Activated gamma-delta T cell (primary cell): Measurements from ENCODE around the gene MAP2K3.

Source experiments
- DNase-seq: peaks from one replicate; lab custom pipeline; 2025; lab: John Stamatoyannopoulos, UW

MAP2K3 gene

DNA sequence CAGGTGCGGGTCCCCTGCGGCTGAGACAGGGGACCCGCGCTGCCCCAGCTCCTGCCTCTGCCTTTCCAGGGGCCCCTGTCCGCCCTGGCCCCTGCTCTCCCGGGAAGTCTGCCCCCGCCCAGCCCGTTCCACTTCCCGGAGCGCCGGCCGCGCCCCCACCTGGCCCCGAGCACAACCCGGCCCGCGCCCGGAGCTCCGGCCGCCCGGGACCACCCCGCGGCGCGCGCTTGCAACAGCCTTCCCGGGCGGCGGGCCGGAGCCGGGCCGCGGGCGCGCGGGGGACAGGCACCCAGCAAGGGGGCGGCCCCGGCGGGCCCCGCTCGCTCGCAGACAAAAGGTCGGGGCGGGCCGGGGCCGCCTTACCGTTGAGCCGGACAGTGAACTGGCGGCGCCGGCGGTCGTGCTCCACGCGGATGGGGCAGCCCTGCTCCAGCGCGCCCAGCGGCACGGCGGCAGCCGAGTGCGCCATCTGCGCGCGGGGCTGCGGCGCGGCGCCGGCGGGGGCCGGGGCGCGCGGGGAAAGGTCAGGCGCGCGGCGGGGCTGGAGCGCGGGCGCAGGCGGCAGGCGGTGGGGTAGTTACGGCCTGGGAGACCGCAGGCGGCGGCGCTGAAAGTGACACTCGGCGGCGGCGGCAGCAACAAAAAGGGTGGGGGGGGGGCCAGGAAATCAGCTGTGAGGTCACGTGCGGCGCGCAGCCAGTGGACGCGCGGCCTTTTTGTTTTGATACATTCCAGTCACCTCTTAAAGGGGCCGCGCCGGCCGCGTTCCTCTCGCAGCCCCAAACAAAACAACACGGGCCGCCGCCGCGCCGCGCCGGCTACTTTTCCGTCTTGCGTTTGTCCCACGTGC, 31.5 kb upstream of the MAP2K3 start, which contains the start of gene NATD1:
Gene NATD1, minus strand, starts transcription at position 615 of the 850 bp plus-strand sequence. Its CDS starts 146 bp downstream, at position 469.
- DNase-seq, result peak; percentile 78

DNA sequence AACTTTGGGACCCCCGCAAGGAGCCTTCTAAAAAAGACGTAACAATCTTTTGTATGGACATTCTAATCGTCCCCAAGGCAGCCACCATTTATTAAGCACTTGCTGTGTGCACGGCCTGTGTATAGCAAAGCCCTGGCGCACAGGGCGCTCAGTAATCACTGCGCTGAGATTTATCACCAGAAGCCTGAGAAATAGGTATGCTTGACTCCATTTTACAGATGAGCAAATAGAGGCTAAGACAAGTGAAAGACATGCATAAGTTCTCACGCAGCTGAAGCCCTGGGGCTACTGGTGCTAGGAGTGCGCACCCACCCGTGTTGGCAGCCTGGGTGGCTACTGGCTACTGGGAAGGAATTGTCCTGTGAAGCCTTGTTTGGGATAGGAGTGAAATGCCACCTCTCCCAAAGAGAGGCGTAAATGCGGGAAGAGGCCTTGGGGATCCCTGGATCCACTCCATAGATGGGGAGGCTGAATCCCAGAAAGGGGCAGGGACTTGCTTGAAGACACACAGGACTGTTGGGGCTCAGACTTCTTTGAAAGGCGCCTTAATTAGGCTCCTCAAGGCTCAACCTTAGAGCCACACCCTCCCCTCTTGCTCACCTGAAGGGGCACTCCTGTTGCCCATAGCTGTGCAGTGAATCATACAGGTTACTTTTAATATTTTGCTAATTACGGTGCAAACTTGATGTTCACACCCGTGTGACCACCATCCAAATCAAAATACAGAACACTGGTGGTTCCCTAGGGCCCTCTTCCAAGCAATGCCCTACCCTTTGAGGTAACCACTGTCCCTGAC, 30.7 kb upstream of the MAP2K3 start:
- no peak for DNase-seq

DNA sequence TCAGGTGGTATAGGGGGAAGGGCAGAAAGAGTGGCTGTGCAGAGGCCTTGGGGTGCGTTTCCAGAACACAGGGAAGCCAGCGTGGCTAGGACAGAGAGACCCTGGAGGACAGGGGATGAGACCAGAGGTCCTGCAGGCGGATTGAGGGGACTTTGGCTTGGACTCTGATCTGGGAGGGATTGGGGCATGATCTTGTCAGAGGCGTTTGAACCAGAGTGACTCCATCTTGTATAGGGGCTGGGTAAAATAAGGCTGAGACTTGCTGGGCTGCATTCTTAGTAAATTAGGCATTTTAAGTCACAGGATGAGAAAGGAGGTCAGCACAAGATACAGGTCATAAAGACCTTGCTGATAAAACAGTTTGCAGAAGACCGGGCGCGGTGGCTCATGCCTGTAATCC, 25.9 kb upstream of the MAP2K3 start:
- no peak for DNase-seq

DNA sequence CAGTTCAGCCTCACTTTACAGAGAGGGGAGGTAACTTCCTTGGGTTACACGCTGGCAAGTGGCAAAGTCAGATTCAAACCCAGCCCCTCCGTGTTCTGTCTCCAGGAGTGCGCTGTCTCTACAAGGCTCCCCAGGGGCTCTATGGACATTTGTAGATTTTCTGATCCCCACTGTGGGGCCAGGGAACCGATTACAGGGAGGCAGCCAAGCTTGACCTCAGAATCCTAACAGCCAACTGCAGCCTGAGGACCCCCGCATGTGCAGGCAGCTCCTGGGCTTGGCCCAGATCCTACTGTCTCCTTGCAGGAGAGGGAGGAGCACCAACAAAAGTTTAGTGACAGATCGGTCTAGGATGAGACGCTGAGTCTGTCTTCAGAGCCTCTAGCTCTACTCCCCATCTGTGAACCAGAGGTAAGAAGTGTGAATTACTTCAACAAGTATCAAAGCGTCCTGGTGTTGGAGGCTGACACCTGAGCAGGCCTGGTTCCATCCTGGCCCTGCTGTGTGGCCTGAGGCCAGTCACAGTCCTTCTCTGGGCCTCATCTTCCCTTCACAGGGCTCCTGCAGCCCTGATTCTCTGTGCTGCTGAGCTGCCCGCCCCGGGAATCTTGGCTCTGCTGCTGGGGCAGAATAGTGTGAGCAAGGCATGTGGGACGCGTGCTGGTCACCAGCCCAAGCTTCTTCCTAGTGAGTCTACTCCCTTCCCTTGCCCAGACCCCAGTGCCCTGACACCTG, 22.1 kb upstream of the MAP2K3 start:
- DNase-seq, result no peak

DNA sequence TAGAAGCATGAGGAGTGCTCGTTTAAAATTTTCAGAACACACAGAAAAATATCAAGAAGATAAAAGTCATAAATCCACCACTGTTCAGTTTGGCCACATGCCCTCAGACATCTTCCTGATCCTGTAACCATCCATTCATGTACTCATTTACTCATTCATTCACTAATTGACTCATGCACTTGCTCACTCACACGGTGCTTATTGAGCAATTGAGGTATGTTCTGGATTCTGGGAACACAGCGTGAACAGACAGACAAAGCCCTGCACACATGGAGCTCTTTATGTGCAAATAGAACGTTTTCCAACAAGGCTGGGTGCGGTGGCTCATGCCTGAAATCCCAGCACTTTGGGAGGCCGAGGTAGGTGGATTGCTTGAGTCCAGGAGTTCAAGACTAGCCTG, 21.1 kb upstream of the MAP2K3 start:
- DNase-seq, result no peak

DNA sequence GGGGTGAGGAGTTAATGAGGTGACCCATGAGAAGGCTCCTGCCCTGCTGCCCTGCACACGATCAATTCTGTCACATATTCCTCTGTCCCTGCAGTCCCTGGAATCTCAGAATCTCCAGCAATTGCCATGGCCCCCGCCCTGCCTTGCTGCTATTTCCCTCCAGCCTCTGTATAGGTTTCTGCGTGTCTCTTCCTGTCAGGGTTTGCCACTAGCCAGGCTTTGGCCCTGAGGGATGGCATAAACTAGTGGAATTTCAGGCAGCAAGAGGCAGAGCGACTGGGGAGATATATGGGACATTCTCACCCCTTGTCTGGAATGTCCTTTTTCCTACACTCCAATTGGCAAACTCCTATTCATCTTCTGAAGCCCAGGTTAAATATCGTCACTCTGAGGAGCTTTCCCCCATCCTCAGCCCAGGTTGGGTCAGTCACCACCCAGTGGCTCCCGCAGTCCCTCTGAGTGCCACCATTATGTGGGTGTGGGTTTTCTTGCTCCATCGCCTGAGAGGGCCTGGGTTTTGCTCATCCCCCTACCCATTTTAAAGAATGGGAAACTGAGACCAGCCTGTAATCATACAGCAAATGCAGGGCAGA, 15.8 kb upstream of the MAP2K3 start:
- DNase-seq, result no peak

DNA sequence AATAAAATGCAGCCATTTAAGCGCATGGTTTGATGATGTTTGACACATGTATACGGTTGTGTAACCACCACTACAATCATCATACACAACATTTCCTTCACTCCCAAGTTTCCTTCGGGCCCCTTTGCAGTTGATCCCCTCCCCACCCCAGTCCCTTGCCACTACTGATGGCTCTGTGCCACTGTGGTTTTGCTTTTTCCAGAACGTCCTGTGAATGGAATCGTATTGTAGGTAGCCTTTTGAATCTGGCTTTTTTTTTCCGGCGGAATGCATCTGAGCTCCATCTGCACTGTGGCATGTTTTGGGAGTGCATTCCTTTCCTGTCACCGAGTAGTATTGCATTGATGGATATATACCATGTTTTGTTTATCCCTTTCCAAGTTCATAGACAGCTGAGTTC, 15.1 kb upstream of the MAP2K3 start:
- DNase-seq, result no peak

DNA sequence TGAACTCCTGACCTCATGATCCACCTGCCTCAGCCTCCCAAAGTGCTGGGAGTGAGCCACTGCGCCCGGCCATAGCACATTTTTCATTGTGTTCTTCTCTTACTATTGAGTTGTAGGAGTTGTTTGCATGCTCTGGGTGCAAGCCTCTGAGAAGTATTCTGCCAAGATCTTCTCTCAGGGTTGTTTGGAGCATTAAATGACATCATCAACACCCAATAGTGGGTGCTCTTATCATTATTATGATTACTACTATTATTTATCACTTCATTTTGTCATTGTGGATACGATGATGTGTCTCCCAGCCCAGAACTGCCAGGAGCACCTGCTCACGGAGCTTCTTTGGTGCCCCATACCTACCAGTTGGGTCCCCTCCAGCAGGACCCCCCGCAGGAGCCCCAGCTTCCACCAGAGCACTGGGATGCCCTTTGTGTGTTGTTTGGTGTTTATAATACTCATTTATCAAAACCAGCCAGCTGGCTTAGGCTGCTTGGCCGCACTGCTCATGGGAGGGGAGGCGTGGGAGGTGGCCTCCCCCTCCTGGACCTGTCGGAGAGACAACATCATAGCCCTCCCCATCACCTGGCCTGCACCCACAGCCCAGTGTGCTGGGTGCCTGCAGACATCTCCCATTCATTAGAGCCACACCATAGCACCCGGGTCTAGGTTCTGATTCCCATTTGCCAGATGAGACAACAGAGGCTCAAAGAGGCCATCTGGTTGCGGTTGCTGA, 12.9 kb upstream of the MAP2K3 start:
- no peak for DNase-seq

DNA sequence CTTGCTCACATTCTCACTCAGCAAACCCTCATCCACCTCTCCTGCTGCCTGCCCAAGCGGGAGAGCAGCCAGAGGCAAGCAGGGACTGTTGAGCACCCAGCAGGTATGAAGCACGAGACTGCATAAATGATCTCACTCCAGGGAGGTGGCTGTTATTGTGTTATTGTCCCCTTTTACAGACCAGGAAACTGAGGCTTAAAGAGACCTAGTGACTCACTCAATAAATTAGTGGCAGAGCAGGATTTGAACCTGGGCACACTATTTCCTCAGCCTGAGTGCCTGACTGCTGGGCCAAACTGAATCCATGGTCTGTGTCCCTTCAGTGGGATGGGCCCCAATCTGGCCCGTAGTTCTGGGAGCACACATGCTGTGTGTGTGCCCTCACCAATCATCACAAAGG, 12.3 kb upstream of the MAP2K3 start:
- DNase-seq, result no peak

DNA sequence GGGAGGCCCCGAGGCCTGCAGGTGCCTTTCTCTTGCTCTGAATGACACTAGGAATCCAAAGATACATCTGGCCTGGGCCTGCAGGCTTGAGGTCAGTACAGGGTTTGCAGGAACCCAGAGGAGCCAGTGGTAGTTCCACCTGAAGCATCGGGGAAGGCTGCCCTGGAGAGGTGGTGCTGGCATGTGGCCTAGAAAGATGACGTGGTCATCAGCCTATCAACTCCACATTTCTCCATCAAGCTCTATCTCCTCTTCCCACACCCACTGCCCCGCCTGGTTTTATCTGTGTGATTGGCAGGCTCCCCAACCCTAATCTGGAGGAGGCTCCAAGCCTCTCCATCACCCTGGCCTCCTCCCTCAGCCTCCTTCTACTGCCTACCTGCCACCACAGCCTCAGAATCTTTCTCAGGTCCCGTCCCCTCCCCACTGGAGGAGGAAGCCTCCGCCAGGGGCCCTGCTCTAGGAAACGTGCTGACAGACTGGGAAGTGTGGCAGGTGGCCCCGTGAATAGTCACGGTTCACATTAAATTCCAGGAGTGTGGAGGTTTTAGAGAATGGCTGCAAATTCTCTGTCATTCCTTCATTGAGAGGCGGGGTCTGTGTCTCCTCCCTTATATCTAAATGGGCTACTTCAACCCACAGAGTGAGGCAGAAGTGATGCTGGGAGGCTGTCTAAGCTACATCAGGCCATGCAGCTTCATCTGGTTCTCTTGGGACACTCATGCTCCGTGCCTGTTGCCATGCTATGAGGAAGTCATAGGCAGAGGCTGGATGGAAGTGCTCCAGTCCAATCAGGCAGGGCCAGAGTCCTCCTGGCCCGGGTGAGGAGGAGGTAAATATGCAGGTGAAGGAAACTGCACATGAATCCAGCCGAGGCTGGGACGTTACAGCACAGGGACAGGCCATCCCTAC, 11.4 kb upstream of the MAP2K3 start:
- no peak for DNase-seq

DNA sequence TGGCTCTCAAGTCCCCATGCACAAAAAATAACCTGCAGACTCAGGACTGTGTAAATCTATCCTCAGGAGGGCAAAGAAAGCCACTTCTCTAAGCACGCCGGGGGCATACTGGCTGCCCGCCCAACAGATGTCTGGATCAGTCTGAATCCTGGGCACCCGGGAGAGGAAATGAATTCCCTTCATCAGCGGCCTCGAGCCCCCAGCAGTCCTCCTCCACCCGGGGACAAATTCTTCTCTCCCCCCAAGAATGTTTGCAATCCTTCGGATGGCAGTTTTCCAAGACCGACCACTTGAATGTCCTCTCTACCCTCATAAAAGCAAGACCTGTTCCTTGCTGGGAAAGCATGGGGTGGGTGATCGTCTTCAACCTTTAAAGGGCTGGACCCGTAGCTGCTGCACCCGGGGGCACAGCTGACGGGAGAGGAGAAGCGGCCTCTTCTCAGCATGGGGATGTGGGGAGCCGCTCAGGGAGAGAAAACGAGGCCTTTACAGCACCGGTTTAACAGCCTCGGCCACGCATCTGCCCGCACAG, 9.4 kb upstream of the MAP2K3 start:
- no peak for DNase-seq

DNA sequence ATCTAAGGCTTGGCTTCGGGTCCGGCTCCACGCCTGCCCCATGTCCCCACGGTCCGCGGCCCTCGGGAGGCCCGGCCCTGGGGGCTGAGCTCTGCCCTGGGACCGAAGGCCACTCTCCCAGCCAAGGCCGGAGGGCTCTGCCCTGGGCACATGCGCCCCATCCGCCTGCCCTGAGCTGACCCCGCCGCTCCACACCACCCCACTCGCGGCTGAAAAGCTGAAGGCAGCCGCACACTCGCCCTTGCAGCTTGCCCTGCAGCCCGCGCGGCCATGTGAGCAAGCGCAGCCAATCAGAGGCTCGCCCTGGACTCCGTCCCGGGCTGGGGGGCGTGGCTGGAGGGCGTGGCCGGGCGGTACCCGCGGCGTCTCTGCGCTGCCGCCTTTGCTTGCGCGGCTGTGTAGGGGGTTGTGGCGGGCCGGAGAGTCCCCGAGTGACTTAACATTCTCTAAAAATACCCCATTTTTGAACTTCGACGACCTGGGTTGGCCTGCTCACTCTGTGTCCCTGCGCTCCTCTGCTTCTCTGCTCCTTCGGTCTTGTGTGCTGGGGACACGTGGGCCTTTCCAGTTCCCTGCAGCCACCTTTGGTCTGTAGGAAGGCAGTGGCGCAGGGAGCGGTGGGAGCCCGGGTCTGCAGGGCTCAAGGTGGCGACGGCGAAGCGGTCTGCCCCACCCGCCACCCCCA, 8.8 kb upstream of the MAP2K3 start:
- peak; percentile 91 for DNase-seq

DNA sequence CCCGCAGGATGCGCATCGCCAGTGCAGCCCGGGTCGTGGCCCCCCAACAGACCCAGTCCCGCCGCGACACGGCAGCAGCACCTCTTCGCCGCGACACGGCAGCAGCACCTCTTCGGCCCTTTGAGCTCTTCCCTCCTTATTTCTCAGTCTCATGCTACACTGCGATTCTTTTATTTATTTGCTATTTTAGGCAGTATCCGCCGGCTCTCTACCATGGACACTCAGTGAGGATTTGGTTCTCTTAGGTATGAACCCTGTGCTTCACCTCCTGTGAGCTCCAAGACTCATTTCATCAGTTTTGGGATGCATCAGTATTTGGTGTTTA, 8.3 kb upstream of the MAP2K3 start:
- DNase-seq, result peak; percentile 27

DNA sequence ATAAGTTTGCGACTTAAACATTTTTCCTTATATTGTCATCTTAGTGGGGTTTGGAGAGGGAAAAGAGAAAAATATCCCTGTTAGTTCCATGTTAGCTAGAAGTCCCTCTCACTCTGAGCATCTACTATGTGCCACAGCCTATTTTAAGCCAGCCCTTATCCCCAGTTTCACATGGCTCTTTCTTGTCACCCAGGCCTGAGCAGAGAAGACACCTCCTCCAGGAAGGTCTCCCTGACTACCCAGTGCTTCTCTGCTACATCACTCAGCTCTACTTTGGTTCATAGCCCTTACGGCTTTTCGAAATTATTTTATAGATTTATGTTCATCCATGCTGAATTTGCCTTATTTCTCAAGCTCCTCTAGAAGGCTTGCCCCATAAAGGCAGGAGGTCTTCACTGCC, 7.2 kb upstream of the MAP2K3 start:
- no peak for DNase-seq

DNA sequence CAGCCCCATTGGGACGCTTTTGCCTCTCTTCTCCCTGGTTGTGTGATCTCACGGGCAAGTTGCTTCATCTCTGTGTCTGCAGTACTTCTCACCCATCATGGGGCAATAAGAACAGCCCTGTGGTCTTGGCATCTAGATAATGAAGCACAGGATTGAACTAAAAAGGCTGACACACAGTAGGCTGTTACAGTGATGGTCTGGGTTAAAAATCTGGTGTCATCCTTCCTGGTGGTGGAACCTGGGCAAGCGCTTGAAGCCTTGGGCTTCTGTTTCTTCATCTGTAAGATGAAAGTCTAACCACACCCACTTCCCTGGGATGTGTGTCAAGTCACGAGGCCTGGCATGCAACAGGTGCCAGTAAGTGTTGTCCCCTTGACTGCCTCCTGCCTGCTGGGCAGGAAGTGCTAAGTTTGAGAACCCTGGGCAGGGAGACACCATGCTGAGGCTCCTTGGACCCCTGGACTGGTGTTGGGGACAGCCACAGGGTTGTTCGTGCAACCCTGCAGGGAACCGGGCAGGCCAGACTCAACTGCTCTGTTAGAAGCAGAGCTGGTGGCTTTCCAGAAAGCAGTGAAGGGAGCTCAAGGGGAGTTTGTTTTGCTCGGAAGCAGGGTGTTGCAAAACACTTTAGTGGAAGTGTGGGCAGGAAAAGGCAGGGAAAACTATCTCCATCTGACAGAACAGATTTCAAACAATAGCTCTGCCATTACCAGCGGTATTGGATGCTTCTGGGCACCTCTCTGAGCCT, 5.9 kb upstream of the MAP2K3 start:
- no peak for DNase-seq

DNA sequence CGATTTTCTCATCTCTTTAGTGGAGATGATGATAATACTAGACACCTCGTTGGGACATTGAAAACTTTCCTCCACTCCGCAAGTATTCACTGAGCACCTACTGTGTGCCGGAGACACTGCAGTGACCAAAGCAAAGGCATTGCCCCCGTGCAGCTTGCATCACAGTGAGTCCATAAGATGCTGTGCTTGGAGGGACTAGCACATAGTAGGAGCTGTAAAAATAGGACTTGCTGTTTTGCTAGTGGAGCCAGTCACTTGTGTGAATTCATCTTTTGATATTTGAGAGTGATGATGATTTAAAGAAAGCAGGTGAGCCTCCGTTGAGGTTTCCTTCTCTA, 5.3 kb upstream of the MAP2K3 start:
- no peak for DNase-seq

DNA sequence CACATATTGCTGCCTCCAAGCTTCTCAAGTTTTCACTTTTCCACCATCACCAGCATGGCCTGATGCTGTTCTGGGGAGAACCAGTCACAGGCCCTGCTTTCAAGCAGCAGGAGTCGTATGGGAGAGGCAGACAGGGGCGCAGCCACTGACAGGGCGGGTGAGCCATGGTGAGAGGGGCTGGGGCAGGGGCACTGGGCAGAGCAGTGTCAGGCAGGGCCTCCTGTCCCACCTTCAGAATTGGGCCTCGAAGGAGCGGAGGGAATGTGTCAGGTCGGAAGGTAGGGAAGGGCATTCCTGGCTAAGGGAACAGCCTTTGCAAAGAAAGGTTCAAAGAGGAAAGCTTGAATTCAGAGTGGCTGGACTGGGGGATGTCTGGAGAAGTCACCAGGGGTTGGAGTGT, 4.9 kb upstream of the MAP2K3 start:
- DNase-seq, result no peak

DNA sequence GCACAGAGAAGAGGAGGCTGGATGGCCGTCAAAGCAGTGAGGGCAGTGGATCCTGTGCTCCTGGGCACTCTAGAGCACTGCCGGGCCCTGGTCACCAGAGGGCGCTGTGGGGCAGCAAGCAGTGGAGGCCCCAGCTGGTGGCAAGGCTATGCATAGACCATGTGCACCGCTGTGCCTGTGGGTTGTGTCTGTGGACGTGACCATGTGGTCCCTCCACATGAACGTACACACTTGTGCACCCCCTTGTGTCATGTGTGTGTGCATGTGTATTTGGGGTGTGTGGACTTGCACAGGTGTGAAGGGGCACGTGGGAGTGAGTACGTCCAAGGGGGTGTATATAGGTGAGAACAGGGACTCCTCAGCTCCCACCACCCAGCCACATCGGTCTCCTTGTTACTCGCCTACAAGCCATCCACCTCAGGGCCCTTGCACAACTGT, 4.4 kb upstream of the MAP2K3 start:
- peak; percentile 64 for DNase-seq

DNA sequence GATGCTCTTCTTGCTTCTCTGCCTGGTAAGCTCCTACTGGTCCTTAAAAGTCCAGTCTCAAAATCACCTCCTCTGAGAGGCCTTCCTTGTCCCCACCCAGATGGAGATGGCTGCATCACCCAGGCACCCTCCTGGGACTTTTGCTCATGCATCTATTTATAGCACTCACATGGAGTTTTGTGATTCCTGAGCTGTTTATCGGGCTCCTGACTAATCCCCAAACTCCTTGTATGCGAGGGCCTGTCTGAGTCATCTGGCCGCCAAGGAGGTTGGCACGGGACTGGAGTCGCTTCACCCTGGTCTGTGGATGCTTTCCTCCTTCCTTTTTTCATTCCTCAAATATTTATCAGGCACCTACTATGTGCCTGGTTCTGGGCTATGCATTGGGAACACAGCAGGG, 2.3 kb upstream of the MAP2K3 start:
- DNase-seq, result no peak
